ENCODE results near the gene APOL2.

- TF ChIP-seq CTCF (IDR thresholded peaks at IDR 0.05; ENCODE audit: low read length) = no peak
- TF ChIP-seq EZH2 (IDR thresholded peaks at IDR 0.05; ENCODE audit: borderline replicate concordance, low read length) = no peak
These were observed 11.9 kb downstream of the APOL2 start for GRCh38 chr22:36227396-36227795.
